ENCODE data around the gene BCL7C. TPM values are rescaled to one million over a fixed set of nuclear protein-coding genes. Genes with fewer than 3 reads are reported as not detected.

Gene BCL7C
- polyA plus RNA-seq, 1 experiment, result 27.7 TPM

DNA sequence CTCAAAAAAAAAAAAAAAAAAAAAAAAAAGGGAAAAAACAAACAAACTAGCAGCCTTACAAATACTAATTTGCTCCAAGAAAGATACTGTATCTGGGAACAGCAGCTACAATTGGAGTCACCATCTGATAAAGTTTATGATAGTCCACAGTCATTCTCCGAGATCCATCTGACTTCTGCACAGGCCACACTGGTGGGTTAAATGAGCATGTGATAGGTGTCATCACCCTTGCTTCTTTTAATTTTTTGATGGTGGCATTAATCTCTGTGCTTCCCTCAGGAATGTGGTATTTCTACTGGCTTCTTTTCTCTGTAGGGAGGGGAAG lies 49.6 kb downstream of the BCL7C start:
- ChIA-PET POLR2A (interaction anchor here (0.6 to 1.4 kb wide), 3 partner anchors 57 to 103 kb away, joined by 3 to 4 read pairs (median 4); no protein-coding TSS in a partner anchor), CTCF (interaction anchor here (0.5 to 3.9 kb wide), 35 partner anchors 9 to 298 kb away, joined by 3 to 66 read pairs (median 6); partner anchors contain the start of genes BCL7C, CTF1, FBXL19 and ZNF629)
- Histone ChIP-seq H3K4me3 (ENCODE audit: low read depth, low read length) (no peak overlapping the region), H3K27me3 (ENCODE audit: control insufficient read depth, insufficient read depth, low read length) (no peaks in the 10 kb centered on the region), H3K9me3 (ENCODE audit: control insufficient read depth, insufficient read depth, low read length) (no peaks in the 10 kb centered on the region), H3K27ac (ENCODE audit: low read depth, low read length) (no peak overlapping the region)
- DNase-seq (ENCODE audit: low read depth, low spot score), result no peak
- TF ChIP-seq, protein P1, sequence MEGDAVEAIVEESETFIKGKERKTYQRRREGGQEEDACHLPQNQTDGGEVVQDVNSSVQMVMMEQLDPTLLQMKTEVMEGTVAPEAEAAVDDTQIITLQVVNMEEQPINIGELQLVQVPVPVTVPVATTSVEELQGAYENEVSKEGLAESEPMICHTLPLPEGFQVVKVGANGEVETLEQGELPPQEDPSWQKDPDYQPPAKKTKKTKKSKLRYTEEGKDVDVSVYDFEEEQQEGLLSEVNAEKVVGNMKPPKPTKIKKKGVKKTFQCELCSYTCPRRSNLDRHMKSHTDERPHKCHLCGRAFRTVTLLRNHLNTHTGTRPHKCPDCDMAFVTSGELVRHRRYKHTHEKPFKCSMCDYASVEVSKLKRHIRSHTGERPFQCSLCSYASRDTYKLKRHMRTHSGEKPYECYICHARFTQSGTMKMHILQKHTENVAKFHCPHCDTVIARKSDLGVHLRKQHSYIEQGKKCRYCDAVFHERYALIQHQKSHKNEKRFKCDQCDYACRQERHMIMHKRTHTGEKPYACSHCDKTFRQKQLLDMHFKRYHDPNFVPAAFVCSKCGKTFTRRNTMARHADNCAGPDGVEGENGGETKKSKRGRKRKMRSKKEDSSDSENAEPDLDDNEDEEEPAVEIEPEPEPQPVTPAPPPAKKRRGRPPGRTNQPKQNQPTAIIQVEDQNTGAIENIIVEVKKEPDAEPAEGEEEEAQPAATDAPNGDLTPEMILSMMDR (IDR thresholded peaks at IDR 0.05; ENCODE audit: low read depth, low read length), result no peak

DNA sequence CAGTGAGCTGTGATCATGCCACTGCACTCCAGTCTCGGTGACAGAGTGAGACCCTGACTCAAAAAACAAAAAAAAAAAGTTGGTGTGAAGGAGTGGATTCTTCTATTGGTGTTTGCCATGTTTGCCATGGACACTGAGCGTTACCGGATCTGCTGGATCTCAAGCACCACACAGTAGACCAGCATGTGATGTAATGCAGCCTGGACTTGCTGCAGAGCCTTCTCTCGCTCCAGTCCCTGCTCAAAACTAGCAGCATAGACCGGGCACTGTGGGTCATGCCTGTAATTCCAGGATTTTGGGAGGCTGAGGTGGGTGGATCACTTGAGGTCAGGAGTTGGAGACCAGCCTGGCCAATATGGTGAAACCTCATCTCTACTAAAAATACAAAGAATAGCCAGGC lies 50.4 kb downstream of the BCL7C start:
- TF ChIP-seq, protein P1 (IDR thresholded peaks at IDR 0.05; ENCODE audit: low read depth, low read length), result no peak
- H3K27me3 ChIP-seq (ENCODE audit: control insufficient read depth, insufficient read depth, low read length), result no peaks in the 10 kb centered on the region
- H3K27ac ChIP-seq (ENCODE audit: low read depth, low read length), result no peak overlapping the region
- no peak overlapping the region for H3K4me3 ChIP-seq (ENCODE audit: low read depth, low read length)
- no peak for DNase-seq (ENCODE audit: low read depth, low spot score)
- POLR2A ChIA-PET, result interaction anchor here (0.6 kb wide), 2 partner anchors 17 to 31 kb away, joined by 3 to 5 read pairs; no protein-coding TSS in a partner anchor
- H3K9me3 ChIP-seq (ENCODE audit: control insufficient read depth, insufficient read depth, low read length), result no peaks in the 10 kb centered on the region
- CTCF ChIA-PET, result interaction anchor here (0.6 to 3.9 kb wide), 11 partner anchors 12 to 122 kb away, joined by 3 to 66 read pairs (median 8); partner anchors contain the start of gene ZNF629

DNA sequence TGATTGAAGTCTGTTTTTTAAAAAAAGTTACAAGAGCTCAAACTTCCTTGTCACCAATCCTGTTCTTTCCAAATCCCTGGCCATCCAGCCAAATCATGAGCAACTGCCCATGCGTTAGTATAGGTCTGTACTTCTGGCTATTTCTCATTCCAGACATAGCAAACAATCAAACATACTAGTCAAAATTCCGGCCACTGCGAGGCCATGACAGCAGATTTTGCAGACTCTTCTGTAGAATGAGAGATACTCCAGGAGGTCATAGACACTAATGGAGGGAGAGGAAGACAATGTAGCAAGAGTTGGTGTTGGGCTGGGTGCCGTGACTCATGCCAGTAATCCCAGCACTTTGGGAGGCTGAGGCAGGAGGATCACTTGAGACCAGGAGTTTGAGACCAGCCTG lies 50.9 kb downstream of the BCL7C start:
- no peak for DNase-seq (ENCODE audit: low read depth, low spot score)
- TF ChIP-seq, protein P1 (IDR thresholded peaks at IDR 0.05; ENCODE audit: low read depth, low read length), result no peak
- Histone ChIP-seq H3K4me3 (ENCODE audit: low read depth, low read length) (no peak overlapping the region), H3K9me3 (ENCODE audit: control insufficient read depth, insufficient read depth, low read length) (no peaks in the 10 kb centered on the region), H3K27ac (ENCODE audit: low read depth, low read length) (no peak overlapping the region), H3K27me3 (ENCODE audit: control insufficient read depth, insufficient read depth, low read length) (no peaks in the 10 kb centered on the region)
- CTCF ChIA-PET, result interaction anchor here (1.4 to 3.9 kb wide), 4 partner anchors 13 to 77 kb away, joined by 3 to 66 read pairs (median 46); no protein-coding TSS in a partner anchor
- POLR2A ChIA-PET, result no interaction called here

DNA sequence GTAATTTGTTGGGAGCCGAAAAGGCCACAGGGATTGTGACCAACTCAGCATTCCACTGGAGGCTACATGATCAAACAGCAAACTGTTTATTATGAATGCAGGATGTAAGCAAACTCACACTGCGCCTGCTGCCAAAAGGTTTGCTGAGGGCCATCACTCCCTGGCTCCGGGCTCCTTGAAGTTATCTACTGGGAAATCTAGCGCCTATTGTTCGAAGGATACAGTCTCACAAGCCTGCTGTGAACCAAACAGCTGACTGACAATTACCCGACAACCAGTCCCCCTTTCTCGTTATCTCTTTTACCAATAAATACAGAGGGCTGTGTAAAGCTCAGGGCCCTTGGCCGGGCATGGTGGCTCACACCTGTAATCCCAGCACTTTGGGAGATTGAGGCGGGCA lies 52.5 kb downstream of the BCL7C start:
- Histone ChIP-seq H3K9me3 (ENCODE audit: control insufficient read depth, insufficient read depth, low read length) (no peaks in the 10 kb centered on the region), H3K27ac (ENCODE audit: low read depth, low read length) (no peak overlapping the region), H3K27me3 (ENCODE audit: control insufficient read depth, insufficient read depth, low read length) (no peaks in the 10 kb centered on the region), H3K4me3 (ENCODE audit: low read depth, low read length) (no peak overlapping the region)
- no peak for DNase-seq (ENCODE audit: low read depth, low spot score)
- CTCF ChIA-PET, result interaction anchor here (0.6 kb wide), 1 partner anchor 14 kb away, joined by 3 read pairs; no protein-coding TSS in a partner anchor
- POLR2A ChIA-PET, result no interaction called here
- TF ChIP-seq, protein P1 (IDR thresholded peaks at IDR 0.05; ENCODE audit: low read depth, low read length), result no peak

DNA sequence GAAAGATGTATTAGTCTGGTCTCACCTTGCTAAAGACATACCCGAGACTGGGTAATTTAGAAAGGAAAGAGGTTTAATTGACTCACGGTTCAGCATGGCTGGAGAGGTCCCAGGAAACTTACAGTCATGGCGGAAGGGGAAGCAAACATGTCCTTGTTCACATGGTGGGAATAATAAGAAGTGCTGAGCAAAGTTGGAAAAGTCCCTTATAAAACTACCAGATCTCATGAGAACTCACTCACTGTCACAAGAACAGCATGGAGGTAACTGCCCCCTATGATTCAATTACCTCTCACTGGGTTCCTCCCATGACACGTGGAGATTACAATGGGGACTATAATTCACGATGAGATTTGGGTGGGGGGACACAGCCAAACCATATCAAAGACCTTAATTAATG lies 53.3 kb downstream of the BCL7C start:
- ChIA-PET POLR2A (no interaction called here), CTCF (no interaction called here)
- H3K9me3 ChIP-seq (ENCODE audit: control insufficient read depth, insufficient read depth, low read length), result no peaks in the 10 kb centered on the region
- TF ChIP-seq, protein P1 (IDR thresholded peaks at IDR 0.05; ENCODE audit: low read depth, low read length), result no peak
- H3K4me3 ChIP-seq (ENCODE audit: low read depth, low read length), result no peak overlapping the region
- no peak for DNase-seq (ENCODE audit: low read depth, low spot score)
- H3K27me3 ChIP-seq (ENCODE audit: control insufficient read depth, insufficient read depth, low read length), result no peaks in the 10 kb centered on the region
- H3K27ac ChIP-seq (ENCODE audit: low read depth, low read length), result no peak overlapping the region
